NCI-H2196 (cell line): ENCODE results near the gene IQSEC1.

Experiments used
- DNase-seq: peaks from one replicate; lab custom pipeline; 2025; ENCODE audit not compliant: unreplicated experiment; lab: John Stamatoyannopoulos, UW

IQSEC1 gene

GRCh38 chr3:12986521-12986920 lies 86.7 kb downstream of the IQSEC1 start:
- DNase-seq, result no peak

GRCh38 chr3:12986031-12986430 lies 87.2 kb downstream of the IQSEC1 start:
- DNase-seq, result no peak

DNA sequence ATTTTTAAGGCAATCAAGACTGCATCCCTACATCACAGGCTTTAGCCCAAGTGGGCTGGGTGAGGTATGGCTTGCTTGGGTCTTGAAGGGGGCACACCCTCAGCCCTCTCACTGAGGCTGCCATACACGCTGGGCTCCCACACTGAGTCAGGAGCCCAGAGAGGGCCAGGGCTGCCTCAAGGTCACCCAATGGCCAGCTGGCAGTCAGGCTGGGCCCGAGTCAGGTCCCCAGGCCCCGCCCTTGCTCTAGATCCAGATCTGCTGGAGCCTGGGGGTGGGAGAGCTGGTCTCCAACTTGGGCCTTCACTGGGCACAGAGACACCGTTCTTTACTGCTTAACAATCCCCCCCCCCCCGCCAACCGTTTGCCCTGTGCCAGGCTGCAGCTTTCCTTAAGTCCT lies 88.1 kb downstream of the IQSEC1 start:
- DNase-seq, result no peak

- DNase-seq, result peak; percentile 25
Observed at GRCh38 chr3:12984023-12984823, 89.0 kb downstream of the IQSEC1 start.

DNA sequence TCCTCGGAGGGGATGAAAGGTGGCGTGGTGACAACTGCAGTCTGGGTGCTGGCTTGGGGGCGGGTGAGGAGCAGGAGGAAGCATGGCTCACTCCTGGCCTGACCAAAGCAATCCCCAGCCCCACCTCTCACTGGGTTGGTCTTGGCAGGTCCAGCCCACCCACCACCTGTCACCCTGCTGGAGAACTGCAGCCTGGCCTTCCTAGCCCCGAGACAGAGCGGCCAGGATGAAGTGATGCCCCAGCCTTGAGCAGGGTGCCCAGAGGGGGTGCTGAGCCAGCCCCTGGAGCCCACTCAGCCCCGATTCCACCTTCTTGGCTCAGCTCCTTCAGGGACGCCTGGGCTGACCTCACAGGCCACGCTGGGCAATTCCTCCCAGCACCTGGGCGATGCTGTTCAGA lies 89.9 kb downstream of the IQSEC1 start:
- DNase-seq, result no peak

GRCh38 chr3:12982619-12983101 lies 90.6 kb downstream of the IQSEC1 start:
- no peak for DNase-seq

GRCh38 chr3:12981306-12982275 lies 91.6 kb downstream of the IQSEC1 start:
- DNase-seq, result no peak

DNA sequence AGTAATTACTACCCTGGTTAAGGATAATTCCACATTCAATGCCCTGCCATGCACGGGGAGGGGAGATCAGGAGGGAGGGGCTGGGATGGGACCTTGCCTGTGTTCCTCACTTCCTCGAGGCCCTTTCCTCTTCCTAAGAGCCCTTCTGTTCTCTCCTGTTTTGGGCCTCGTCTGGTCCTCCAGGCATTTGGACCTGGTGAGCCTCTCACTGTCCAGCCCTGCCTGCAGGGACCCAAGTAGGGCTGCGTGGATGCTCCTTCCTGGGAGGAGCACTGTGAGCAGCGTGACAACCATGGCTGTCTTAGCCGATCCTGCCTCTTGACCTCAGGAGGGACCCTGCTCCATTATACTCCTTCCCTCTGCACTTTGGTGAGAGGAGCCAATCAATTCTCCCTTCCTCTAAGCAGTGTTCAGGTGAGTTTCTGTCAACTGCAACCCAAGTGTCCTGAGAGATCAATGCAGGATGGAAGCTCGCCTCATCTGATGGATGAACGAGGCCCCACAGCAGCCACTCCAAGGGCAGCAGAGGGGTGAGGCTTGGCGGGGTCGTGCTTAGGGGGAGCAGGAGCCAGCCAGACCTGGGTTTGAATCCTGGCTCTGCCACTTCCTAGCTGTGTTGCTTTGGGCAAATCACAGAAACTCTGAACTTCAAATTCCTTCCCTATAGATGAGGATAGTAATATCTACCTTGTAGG lies 92.5 kb downstream of the IQSEC1 start:
- DNase-seq, result no peak

DNA sequence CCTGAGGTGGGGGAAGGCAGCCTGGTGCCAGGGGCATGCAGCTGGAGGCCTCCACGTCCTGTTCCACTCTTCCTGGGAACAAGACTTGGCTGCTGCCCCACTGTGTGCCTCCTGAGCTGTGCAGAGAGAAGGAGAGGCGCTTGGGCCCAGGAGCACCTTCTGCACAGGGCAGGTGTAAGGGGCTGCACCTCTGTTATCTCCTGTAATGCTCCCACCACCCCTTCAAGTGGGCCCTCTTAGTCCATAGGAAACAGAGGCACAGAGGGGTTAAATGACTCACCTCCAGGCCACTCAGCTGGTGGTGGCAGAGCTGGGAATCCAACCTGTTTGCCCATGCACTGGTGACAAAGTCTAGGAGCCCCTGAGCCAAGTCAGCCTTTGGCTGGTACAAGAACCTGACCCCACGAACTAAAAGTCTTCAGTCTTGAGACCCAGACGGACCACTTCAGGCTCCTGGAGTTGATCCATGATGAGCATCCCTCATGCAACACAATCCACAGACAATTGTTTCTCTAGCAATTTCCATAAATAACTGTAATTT lies 93.2 kb downstream of the IQSEC1 start:
- no peak for DNase-seq

DNA sequence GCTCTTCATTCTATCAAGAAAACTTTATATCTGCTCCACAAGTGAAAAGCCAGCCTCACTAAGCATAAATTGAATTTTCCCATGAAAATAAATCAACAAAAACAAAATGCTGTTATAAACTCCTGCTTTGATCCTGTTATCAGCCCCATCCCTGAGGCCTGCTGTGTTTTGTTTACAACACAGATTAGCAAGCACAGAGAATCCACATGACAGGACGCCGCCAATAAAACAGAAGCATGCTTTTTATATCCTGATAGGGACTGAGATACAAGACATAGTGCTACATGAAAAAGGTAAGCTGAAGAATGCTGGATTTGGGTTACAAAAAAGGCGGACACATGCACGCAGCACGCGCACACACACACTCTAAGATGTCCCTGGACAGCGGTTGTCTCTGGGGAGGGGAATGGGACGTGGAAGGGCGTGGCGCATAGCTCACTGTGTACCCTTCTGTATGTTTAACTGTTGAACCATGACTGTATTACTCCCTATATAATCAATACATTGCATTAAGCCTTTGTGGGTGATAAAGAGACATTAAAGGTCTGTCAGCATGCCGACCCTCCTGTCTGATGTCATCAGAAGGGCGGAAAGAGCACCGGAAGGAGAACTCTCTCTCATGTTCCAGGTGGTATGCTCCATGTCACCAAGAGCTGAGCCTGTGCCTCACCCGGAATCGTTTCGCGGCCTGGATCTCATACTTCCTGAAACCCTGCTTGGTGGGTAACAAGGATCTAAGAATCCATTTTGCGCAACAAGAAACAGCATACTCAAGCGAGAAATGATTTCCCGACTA lies 93.9 kb downstream of the IQSEC1 start:
- DNase-seq, result no peak

DNA sequence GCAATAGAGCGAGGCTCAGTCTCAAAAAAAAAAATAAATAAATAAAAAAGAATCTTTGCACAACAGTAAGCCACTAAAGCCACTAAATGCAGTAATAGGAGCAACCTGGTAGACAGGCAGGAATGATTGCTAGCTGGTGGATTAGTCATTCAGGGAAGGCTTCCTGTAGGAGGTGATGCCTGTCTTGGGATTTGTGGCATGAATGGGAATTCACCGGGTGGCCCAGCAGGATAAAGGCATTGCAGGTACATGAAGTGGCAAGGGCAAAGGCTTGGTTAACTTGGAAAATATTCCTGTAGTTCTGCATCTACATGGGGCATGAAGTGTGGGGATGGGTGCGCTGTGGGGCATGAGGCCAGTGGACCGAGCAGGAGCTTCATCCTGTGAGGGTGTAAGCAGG lies 94.5 kb downstream of the IQSEC1 start:
- DNase-seq, result no peak

DNA sequence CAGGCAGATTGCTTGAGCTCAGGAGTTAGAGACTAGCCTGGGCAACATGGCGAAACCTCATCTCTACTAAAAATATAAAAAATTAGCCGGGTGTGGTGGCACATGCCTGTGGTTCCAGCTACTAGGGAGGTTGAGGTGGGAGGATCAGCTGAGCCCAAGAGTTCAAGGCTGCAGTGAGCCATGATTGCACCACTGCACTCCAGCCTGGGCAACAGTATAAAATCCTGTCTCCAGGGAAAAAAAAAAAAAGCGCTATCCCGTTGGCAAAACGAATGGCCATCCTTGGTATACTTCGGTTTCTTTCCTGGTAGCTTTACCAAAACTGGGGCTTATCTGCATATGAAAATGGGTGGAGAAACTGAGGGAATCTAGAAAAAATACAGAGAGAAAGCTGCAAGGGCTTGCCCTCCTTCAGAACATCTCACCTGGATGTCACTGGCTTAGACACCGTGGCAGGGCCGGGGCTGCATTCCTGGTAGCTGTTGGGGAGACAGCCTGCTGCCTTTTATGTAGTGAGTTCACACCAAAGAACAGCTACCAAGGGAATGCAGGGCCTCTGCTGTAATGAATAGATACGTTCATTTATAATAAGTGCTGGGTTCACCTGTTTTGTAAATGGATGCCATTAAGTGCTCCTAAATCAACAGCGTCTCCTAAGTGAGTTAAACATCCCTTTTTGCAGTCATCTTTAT lies 96.0 kb downstream of the IQSEC1 start:
- no peak for DNase-seq

DNA sequence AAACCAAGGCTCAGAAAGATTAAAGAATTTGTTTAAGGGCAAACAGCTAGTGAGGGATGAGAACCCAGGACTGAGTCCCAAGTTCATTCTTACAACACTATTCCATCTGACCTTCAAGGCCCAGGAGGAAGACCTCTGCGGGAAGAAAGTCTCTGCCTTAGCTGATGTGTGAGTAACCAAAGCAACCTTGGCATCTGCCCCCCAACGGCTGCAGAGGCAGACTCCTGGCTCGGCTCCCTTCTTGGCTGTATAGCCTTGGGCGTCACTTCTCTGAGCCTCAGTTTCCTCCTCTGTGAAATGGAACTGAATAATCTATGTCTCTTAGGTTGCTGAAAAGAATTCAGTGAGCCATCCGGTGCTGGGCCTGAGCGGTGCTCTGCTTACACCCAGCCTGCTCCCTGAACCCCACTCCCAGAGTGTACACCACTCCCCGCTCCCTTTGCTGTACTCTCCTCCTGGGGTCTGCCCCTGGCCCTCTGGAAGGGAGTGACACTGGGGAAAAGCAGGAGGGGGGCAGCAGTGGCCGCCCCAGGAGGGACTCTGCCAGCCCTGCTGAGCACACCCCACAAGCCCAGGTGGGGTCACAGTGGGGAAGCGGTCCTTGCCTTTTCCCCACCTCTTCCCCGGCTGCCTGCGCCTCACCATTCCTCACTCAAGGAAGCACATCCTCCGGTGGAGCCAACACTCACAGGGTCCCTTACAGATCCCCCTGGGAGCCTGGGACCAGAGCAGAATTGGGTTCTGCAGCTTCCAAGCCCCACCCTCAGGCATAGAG lies 97.3 kb downstream of the IQSEC1 start:
- no peak for DNase-seq

DNA sequence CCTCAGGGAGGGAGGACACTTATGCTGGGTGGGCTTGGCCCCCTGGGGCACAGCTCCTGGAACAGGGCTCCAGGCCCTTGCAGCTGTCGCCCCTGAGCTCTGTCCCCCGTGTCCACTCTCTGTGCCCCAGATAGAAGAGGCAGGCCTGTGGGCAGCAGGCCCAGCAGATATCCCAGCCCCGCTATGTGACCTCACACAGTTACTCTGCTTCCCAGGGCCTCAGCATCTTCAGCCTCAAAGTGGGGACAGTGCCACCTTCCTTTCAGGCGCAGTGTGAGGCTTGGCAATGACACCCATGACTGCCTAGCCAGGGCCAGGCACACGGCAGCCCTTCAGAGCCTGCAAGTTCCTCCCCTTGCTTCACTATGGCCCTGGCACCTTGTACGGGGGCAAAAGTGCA lies 98.4 kb downstream of the IQSEC1 start:
- no peak for DNase-seq

GRCh38 chr3:12974334-12974733 lies 98.9 kb downstream of the IQSEC1 start:
- DNase-seq, result no peak

DNA sequence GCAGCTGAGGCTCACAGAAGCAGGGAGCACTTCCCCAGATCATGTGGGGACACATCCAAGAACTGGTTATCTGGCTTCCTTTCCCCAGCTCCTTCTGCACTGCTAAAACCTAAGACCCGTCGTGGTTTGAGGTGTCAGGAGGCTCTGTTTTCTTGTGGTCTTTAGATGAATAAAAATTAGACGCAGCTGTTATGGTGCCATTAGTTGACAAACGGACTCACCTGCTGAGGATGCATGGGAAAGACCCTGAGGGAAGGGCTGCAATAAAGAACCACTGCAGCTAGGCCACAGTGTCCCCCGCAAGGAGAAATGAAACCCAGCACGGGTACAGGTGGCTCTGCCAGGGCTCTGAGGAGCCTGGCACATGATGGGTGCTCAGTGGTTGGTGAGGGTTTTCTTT lies 99.4 kb downstream of the IQSEC1 start:
- no peak for DNase-seq

- no peak for DNase-seq
Observed at GRCh38 chr3:12972781-12973702, 100.2 kb downstream of the IQSEC1 start.

DNA sequence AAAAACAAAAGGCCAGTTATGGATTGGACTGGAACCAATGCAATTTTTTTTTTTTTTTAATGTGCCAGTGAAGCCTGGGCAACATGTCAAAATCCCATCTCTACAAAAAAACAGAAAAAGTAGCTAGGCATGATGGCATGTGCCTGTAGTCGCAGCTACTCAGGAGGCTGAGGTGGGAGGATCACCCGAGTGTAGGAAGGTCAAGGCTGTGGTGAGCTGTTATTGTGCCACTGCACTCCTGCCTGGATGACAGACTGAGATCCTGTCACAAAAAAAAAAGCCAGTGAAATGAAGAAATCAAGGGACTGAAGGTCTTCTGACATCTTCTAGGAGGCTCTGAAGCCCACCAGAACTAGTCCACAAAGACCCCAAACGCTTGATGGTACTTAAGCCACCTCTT lies 101.2 kb downstream of the IQSEC1 start:
- DNase-seq, result no peak
